ENCODE results near the gene MLLT3.

The MLLT3 gene

DNA sequence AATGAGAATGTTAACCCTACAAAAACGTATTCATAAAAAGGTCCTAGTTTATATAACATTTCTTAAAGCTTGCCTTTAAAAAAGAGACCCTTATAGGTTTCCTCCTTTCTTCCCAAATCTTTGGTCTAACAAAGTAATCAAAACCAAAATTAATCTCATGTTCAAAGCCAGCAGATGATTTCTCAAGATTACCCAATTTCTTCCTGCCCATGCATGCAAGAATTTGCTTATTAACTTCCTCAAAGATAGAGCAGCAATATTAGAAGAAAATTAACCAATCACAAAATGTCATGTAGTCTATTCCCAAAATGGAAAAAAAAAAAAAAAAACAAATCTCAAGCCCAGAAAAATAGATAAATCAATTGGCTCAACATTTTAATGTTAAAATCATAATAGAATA is 114.9 kb downstream of the MLLT3 start:
- DNase-seq: no peak

DNA sequence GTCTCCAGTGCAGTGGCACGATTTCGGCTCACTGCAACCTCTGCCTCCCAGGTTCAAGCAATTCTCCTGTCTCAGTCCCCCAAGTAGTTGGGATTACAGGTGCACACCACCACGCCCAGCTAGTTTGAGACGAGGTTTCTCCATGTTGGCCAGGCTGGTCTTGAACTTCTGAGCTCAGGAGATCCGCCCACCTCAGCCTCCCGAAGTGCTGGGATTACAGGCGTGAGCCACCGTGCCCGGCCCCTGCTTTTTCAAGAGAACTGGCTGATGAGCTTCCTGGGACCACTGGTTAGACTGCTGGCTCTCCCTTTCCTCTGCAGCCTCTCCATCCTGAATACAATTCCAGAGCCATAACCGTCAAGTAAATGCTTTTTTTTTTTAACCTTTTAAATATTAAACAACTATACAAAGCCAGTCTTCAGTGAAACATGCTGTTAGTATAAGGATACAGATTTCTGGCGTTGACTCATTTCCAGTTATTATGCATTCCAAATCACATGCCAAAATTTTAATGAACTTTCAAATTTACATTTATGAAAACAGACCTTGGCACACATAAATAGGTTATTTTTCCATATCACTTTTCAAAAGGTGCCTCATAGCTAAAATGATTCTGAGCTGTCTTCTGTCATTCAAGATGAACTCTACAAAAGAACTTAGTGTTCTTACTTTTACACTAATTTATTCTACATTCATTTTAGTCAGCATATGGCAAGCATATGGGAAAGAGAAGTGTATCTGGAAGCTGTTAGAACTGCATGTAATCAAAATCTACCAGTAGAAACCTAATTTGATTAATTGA is 116.0 kb downstream of the MLLT3 start:
- no peak for DNase-seq

DNA sequence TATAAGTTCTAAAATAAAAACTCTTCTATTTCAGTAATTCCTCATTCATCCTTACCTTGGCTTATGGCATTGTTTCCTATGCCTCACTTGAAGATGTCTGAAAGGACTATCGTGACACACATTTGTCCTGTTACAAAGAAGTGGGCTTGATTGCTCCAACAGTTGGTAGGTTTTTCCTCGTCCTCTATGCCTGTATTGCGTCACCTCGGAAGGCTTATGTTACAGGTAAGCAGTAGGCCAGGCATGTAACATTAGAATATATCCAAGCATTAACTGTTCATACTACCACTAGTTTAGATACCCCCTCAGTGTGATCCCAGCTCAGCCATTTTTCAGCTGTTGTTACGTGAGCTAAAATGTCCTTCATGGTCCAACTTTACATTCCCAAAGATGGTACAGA is 116.7 kb downstream of the MLLT3 start:
- no peak for DNase-seq

DNA sequence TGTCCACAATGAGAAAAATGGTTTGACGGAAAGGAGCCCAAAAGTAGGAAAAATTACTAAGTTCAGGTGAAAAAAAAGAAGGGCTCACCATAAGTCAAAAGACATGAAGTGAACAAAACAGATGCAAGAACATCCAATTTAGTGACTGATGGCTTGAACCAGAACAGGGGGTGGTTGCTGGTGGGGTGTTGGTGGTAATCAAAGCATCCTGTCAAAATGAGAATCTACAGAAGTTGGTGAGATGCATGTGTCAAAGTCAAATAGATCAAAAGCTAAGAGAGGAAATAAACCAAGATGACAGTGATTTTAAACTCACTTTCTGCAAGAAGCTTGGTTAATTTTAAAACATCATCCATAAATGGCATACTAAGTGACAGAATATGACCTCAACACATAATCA is 117.4 kb downstream of the MLLT3 start:
- no peak for DNase-seq

DNA sequence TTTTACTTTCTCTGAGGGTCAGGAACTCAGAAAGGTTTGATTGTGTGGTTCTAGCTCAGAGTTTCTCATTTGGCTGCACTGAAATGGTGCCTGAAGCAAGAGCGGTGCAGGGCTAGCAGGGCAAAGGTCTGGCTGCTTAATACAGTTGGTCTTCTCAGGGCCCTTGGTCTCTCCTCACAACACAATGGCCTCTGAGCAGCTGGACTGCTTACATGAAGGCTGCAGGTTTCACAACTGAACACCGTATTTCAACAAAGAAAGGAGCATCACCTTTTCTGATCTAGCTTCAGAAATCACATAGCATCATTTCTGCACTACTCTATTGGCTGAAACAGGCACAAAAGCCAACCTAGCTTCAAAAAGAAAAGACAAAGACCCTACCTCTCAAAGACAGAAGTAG is 122.2 kb downstream of the MLLT3 start:
- DNase-seq: no peak

DNA sequence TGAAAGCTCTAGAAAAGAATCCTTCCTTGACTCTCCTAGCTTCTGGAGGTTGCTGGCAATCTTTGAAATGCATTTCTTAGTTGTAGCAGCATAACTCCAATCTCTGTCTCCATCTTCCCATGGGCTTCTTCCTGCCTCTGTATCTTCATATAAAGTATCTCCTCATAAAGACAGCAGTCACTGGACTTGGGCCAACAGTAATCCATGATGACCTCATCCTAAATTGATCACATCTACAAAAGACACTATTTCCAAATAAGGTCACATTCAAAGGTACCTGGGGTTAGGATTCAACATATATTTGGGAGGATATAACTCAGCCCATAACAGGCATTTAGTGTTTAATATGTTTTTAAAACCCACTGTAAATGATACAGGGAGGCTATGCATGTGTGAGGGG is 123.3 kb downstream of the MLLT3 start:
- no peak for DNase-seq

DNA sequence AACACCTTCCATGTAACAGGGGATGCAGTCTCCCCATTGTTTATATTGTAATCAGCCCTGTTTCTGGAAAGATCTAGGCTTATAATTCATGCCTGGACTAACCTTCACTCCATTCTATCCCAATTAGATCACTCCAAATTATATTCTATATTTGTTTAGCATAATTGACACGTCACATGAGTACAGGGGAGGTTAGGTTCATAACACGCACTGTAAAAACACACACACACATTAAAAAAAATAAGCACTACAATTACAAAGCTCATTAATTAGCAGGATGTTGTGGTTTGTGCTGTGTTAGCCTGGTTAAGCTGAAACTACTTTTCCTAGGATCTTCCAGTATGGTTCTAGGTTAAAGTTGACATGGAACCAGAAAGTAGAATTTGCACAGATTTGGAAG is 126.0 kb downstream of the MLLT3 start:
- no peak for DNase-seq

DNA sequence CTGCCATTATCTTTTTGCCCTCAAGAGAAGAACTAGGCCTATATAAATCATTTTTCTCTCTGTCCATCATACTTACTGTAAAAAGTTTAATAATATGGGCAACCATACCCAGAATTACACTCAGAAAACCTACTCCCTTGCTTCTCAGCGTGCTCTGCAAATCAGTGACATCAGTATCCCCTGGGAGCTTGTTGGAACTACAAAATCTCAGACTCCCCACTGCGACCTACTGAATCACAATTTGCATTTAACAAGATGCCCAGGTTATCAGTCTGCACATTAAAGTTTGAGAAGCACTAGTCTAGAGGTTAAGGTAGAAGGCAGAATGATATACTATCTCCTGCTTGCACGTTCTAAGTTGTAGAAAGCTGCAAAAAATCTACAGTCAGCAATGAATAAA is 127.2 kb downstream of the MLLT3 start:
- no peak for DNase-seq

DNA sequence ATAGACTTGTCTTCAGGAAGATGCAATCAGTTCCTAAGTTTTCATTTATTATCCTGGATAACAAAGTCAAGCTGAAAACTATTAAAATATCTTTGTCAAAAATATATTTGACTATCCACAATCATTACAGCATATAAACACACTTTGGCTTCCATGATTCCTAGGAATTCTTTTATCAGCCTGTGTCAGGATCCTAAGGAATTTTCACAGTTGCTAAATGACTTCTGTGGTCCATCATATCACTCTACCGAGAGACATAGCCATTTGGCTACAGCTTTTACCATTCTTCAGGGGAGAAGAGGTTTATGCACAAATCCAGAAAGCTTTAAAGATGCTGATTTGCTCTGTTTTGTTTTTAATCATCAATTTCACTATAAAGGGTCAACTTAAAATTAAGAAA is 128.3 kb downstream of the MLLT3 start:
- DNase-seq: no peak

DNA sequence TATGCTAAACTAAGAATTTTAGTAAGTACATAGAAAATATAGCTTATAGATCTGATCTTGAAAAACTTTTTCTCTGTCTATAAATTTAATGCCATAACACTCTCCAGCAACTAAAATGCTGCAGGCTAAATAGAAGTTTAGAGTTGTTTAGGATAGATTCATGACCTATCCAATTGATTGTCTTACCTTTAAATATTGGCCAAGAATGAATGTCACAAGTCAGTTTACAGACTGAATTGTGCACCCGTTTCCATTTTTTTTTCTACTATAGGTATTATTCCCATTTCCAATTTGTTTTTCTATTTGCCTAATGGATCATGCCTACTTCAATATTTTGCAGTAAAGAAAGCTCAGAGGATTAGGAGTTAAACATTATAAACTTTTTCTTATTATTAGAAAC is 129.5 kb downstream of the MLLT3 start:
- DNase-seq: no peak

DNA sequence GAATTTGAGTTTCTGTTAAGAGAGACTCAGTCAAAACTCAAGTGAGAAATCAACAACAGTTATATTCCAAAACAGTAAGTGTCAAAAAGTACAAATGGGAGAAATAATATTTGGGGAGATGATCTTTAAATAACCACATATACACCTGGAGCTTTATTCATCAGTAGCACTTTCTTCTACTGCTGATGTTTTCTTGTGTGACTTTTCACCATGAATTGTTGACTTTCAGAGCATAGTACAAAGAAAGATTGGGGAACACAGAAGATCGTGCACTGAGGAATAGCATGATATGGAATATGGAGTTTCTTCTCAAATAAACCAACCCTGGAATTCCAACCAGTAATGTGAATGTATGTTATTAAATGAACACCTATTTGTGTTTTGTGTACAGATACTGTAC is 130.7 kb downstream of the MLLT3 start:
- no peak for DNase-seq

DNA sequence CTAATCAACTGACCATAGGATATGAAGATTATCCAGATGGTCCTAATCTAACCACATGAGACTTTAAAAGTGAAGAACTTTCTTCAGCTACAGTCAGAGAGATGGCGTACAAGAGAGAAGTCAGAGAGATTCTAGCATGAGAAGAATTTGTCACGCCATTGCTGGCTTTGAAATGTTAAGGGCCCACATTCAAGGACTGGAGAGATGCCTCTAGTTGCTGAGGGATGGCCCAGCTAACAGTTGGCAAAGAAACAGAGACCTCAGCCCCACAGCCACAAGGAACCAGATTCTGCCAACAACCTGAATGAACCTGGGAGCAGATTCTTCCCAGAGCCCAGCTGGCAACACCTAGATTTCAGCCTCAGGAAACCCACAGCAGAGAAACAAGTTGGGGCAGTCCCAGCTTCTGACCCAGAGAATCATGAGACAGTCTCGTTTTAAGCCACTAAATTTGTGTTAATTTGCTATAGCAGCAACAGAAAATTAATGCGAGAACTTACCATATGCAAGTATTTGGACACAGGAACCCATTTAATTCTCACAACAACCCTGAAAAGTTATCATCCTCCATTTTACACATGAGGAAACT is 132.0 kb downstream of the MLLT3 start:
- no peak for DNase-seq

DNA sequence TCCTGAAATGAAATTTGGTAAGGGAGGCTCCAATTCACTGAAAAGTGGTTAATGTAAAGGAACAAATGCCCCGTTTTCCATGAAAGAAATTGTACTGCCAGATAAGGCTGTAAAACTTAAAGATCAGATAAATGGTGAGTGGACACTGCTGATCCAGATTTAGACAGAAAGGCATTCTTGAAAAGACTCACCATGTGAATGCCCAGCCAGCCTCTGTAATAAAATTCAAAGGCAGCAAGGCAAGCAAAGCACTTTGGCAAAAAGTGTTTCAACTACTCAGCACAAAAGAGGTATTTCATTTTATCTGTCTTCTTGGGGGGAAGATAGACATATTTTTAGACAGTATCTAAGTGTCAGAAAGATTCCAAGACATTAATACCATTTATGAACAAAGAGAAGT is 133.6 kb downstream of the MLLT3 start:
- no peak for DNase-seq

DNA sequence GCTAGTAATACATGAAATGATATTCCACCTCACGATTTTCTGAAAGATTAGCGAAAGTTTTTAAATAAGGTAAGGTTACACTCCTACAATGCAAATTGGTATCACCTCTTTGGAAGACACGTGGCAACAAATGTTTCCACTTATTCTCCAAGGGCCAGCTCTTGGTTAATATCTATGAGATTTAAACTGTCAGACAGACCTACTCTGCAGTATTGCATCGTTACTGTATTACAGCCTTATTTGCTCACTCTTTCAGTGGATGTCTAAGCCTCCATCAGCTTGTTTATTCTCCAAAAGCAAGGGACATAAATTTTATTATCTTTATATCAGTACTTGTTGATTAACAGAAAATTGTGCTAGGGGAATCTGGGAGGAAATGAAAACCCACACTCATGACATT is 135.7 kb downstream of the MLLT3 start:
- DNase-seq: no peak

DNA sequence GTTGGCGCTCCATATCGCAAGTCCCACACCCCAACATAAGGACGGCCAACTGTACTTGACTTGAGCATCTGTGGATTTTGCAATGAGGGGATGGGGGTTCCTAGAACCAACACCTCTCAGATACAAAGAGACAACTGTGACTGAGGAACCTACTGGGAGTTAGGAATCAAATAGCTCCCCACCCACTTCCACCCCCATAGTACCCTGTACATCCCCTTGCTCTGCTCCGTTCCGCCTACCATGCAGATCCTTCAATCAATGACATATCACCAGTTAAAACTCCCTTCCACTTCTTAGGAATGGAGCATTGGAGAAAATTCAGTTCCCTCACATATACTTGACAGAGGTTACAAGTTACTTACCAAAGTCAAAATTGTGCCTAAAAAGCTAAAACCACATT is 140.9 kb downstream of the MLLT3 start:
- DNase-seq: no peak

DNA sequence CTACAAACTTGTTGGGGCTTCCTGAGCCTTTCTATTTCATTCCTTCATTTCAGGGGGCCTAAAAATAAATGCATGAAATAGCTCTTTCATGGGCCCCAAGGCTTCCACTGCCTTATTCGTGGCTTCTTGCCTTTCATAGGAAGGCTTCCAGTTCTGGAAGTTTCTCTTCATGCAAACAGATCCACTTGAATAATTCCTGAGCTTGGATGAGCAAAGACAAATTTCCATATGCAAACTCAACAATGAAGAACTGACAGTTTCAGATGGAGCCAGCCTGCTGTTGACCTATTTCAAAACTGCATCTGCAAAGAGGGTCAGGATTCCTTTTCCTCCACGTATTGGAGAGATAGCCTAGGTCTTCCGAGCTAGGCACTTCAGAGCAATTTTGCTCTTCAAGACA is 142.1 kb downstream of the MLLT3 start:
- DNase-seq: no peak

DNA sequence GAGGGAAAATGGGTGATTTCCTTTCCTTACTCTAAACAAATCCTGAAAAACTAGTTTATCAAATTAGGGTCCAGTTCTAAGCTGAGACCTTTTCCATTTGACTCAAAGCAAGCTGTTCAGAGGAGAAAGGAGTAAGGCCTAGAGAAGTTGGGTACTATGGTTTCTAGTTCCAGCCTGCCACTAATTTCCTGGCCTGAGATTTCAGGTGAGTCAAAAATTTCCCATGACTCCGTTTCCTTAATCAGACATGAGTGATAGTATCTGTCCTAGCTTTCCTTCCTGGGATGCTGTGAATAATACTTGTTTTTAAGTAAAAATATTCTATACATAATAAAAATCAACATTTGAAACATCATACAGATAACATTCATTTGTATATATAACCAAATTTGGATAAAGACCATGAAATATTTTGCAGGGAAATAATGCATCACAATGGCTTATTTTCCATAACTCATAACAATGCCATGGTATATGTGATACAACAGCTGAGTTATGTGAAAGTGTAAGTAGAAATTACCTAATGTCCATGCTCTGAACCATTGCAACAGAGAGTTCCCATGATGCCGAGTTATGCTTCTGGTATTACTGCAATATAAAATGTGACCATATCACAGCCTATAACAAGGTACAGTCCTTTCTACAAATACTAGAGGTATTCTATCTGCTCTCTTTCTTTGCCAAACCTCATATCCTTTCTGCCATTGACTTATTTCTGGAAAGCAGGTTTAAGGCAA is 142.7 kb downstream of the MLLT3 start:
- DNase-seq: no peak

DNA sequence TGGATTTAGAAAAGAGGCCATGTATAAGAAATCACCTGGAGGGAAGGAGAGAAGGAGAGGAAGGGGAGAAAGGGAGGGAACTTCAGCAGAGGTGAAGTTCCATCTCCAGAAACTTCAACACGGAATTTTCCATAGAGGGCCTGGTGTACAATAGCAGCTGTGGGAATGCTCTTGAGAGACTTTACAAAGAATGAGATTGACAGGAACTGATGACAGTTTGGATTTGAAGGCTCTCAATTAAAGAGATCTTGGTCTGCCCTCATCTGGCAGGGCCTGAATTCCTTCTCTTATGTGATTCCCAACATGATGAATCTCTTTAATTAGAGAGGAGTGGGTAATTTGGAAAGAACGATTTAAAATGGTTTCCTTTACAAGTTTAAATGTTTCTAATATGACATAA is 143.5 kb downstream of the MLLT3 start:
- DNase-seq: no peak

DNA sequence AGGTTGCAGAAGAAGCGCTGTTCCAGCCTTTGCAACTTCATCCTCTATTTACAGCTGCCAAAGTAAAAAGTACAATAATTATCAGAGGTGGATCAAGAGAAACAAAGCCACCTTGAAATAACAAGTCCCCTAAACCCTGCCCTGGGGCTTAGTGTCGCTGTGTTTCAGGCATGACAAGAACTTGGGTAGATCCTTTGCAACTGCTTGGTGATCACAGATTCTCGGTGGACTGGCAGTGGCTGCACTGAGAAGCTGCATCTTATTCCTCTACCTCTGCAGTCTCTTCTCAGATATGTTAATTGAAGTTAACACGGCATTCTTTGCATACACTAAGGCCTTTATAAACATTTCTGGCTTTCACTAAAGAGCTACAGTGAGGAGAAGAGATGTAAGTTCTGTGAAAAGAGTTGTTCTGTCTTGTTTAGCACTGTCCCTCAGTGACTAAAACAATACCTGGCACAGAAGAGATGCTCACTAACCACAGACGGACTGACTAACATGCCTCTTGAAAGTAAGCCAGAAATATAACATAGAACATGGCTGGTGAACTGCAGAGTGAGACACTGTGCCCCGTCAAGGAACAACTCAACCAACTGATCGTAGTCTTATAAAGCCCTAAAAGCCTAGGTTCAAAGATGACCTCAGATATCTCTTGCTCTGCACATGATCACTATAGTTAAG is 144.2 kb downstream of the MLLT3 start:
- DNase-seq: peak; percentile 8

DNA sequence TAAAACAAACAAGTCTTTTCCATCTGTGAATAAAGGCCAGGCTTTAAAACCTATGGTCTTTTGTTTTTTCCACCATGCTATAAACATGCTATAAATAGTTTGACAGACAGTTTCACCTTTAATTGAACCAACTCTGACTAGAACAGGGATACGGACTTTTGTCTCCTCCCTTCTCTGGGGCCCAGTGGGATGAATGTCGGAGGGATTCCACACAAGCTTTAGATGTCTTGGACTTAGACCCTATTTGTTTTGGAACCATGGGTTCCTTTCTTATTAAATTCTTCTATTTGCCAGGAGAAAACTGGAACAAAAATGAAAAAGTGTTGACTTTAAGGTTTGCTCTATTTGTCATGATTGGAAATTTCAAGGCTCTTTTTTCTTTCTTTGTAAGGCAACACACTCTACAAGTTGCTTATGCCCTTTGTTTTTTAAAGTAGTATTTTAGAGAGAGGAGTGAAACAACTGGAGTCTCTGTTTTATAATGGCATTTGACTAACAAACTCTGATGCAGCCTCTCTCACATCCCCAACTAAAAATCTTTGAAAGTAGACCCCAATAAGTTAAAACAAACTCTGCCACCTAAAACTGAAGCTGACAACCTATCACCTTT is 145.3 kb downstream of the MLLT3 start:
- DNase-seq: no peak

DNA sequence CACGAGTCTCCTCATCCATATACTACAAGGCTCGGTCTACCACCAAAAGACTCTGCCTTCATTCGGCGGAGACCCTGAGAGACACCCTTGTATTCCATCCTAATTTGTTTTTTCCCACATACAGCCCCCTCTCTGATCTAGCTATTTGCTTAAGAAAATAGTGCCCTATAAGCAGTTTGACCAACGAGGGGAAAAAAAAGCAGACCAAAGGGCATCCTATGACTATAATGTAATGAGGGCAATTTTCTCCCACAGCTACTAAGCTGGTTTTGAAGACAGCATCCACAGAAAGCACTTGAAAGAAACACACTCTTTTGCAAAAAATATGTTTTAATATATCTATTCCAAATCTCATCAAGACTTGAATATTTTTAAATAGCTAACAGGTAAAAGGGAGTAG is 147.8 kb downstream of the MLLT3 start:
- no peak for DNase-seq

DNA sequence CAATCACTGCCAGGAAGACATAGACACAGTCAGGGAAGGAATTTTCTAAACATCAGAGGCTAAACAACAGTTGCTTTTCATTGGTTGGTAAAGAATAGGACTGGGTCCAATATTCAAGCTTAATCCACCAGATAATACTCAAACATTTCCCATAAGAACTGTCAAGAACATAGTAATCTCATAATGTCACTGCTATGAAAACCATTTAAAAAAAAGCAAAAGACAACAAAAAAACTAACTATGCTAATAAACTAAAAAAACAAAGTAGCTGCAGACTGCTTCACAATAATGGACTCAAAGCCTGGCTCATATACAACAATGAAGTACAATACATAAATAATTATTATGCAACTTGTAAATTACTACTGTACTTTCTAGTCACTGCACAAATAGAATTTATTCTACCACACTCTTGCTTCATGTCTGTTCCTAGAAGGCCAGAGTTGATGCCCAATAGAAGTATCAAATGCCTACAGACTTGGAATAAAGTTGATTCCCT is 148.7 kb downstream of the MLLT3 start:
- no peak for DNase-seq
